Tibial artery (tissue), 4 donors: Measurements from ENCODE around the gene ANTKMT.

ENCODE experiments used
- DNase-seq, 2 donors: peaks; one replicate each; pipeline ENCODE4 v3.0.0-alpha.2; 2019
- H3K27ac ChIP-seq, 2 donors: fragments of 200-600 bp; sonication (generic) in 1 of 2; 1 replicate in 1 of 2; 2 replicates in 1 of 2; pipeline ENCODE4 v1.5.1; 2018 to 2019; ENCODE audit warnings: mild to moderate bottlenecking in 1 of 2
- H3K27me3 ChIP-seq, 2 donors: fragments of 200-600 bp; sonication (generic) in 1 of 2; one replicate each; pipeline versions ENCODE4 v1.5.1 to v1.6.0; 2016 to 2019
- H3K36me3 ChIP-seq, 3 donors: fragments of 200-600 bp; sonication (generic) in 2 of 3; one replicate each; pipeline ENCODE4 v1.5.1; 2016 to 2019; ENCODE audit warnings: mild to moderate bottlenecking in 2 of 3
- H3K4me1 ChIP-seq, 4 donors: fragments of 200-600 bp; sonication (generic) in 2 of 4; 1 replicate in 3 of 4; 2 replicates in 1 of 4; pipeline ENCODE4 v1.5.1; 2016 to 2019
- H3K4me3 ChIP-seq, 2 donors: fragments of 200-600 bp; sonication (generic) in 1 of 2; 1 replicate in 1 of 2; 2 replicates in 1 of 2; pipeline ENCODE4 v1.5.1; 2018 to 2019; ENCODE audit warnings: mild to moderate bottlenecking in 2 of 2
- H3K9me3 ChIP-seq, 3 donors: fragments of 200-600 bp; sonication (generic) in 1 of 3; one replicate each; pipeline ENCODE4 v1.5.1; 2016 to 2019
- CTCF ChIP-seq, 2 experiments: fragments of 200-600 bp in 1 of 2; fragments of 450-650 bp in 1 of 2; IDR thresholded peaks; one replicate each; pipeline ENCODE4 v1.5.1; 2017 to 2019; ENCODE audit warnings: antibody characterized with exemption in 2 of 2, mild to moderate bottlenecking in 1 of 2, moderate library complexity in 1 of 2
- intact Hi-C: fragments of 100-400 bp; cut with DNase I; formaldehyde crosslinking; loops from one replicate; pipeline ENCODE4 v1.15.0; 2023; ENCODE audit warnings: low total_unique reads

Gene ANTKMT

DNA sequence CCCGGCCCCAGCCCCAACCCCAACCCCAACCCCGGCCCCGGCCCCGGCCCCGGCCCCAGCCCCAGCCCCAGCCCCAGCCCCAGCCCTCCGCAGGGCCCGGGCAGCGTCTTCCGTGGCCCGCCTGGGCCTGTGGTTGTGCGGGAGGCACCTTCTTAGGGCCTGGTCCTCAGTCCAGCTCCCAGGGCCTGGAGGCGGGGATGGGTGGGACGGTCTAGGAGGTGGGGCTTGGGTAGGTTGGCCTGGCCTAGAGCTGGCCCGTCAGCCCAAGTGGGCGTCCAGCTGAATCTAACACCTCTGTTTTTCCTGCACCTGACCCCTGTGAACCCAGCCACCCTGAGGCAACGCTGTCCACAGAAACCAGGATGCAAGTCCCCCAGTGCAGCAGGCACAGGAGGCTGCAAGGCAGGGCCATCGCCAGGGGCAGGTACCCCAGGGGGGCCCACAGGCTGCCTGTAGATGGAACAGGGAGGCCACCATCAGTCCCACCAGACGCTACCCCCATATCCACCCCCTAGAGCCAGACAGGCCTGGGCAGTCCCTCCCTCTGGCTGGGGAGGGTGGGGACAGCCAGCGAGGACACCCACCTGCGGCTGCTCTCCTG is 48.3 kb downstream of the ANTKMT start:
- peaks cover 0 to 72% of the 10 kb centered on the region in 2 donors for H3K27me3 ChIP-seq
- no peak for TF ChIP-seq CTCF (IDR thresholded peaks at IDR 0.05)
- H3K9me3 ChIP-seq = no peaks in the 10 kb centered on the region
- no peaks in the 10 kb centered on the region for H3K4me1 ChIP-seq
- DNase-seq = no peak
- H3K36me3 ChIP-seq = no peaks in the 10 kb centered on the region
- H3K27ac ChIP-seq = no peak overlapping the region
- H3K4me3 ChIP-seq = no peak overlapping the region
- intact Hi-C loops = no loop called here

DNA sequence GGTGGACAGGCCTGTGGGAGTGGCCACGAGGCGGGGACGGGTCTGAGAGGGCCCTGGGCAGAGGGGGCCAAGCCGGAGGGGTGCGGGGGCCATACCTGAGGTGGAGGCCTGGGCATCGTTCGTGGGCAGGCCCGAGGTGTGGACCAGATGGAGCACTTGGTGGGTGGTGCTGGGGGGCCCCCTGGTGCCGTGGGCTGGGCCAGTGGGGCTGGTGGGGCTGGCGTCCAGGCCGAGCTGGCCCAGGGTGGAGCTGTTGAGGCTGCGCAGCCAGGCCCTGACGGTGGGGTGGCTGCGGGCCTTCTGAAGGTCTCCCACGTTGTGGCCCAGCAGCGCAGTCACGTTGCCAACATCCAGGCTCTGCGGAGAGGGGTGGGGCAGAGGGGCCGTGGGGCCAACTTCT is 49.0 kb downstream of the ANTKMT start:
- DNase-seq = no peak
- Histone ChIP-seq H3K4me3 (no peak overlapping the region), H3K27me3 (peaks cover 0 to 73% of the 10 kb centered on the region in 2 donors), H3K4me1 (no peaks in the 10 kb centered on the region), H3K36me3 (no peaks in the 10 kb centered on the region), H3K27ac (no peak overlapping the region), H3K9me3 (no peaks in the 10 kb centered on the region)
- intact Hi-C loops = no loop called here
- no peak for TF ChIP-seq CTCF (IDR thresholded peaks at IDR 0.05)

DNA sequence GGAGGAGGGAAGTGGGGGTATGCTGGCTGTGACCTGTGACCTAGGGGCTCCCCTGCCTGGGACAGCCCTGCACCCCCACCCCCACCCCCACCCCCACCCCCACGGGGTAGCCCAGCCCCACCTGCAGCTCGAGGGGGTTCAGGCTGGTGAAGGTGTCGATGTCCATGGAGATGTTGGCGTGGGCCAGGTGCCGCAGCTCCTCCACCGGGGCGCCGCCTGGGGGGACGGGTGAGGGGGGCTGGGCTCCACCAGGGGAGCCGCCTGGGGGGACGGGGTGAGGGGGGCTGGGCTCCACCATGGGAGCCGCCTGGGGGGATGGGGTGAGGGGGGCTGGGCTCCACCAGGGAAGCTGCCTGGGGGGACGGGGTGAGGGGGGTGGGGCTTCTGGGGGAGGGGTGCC is 49.5 kb downstream of the ANTKMT start:
- intact Hi-C loops = no loop called here
- H3K4me3 ChIP-seq = no peak overlapping the region
- TF ChIP-seq CTCF (IDR thresholded peaks at IDR 0.05) = no peak
- DNase-seq = no peak
- no peaks in the 10 kb centered on the region for H3K9me3 ChIP-seq
- no peak overlapping the region for H3K27ac ChIP-seq
- H3K36me3 ChIP-seq = no peaks in the 10 kb centered on the region
- no peaks in the 10 kb centered on the region for H3K4me1 ChIP-seq
- H3K27me3 ChIP-seq = peaks cover 0 to 73% of the 10 kb centered on the region in 2 donors
